Measurements from ENCODE around the gene NAGLU.

GRCh38 chr17:42586514-42587230 lies 50.6 kb downstream of the NAGLU start:
- no peak for TF ChIP-seq TFE3 (CRISPR knock-in tag; IDR thresholded peaks at IDR 0.05)
- no peak for TF ChIP-seq TP53 (CRISPR knock-in tag; conservative IDR thresholded peaks at IDR 0.05)
- no peak for TF ChIP-seq EZH2 (conservative IDR thresholded peaks at IDR 0.05; ENCODE audit: low read depth, low read length)
- TF ChIP-seq, protein P1, sequence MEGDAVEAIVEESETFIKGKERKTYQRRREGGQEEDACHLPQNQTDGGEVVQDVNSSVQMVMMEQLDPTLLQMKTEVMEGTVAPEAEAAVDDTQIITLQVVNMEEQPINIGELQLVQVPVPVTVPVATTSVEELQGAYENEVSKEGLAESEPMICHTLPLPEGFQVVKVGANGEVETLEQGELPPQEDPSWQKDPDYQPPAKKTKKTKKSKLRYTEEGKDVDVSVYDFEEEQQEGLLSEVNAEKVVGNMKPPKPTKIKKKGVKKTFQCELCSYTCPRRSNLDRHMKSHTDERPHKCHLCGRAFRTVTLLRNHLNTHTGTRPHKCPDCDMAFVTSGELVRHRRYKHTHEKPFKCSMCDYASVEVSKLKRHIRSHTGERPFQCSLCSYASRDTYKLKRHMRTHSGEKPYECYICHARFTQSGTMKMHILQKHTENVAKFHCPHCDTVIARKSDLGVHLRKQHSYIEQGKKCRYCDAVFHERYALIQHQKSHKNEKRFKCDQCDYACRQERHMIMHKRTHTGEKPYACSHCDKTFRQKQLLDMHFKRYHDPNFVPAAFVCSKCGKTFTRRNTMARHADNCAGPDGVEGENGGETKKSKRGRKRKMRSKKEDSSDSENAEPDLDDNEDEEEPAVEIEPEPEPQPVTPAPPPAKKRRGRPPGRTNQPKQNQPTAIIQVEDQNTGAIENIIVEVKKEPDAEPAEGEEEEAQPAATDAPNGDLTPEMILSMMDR (CRISPR knock-in tag; IDR thresholded peaks at IDR 0.05), result no peak
- TF ChIP-seq NFRKB (IDR thresholded peaks at IDR 0.05), result no peak
- no peak for TF ChIP-seq ZNF557 (CRISPR knock-in tag; IDR thresholded peaks at IDR 0.05)
- TF ChIP-seq THAP8 (CRISPR knock-in tag; IDR thresholded peaks at IDR 0.05; ENCODE audit: borderline replicate concordance), result no peak
- TF ChIP-seq NR1H2 (CRISPR knock-in tag; IDR thresholded peaks at IDR 0.05; ENCODE audit: borderline replicate concordance, low read depth), result no peak

Data from HepG2 (cell line).